Peyer's patch (tissue), 4 donors: ENCODE results near the gene HES4. TPM values are rescaled to one million over a fixed set of nuclear protein-coding genes. Genes with fewer than 3 reads are reported as not detected.
A peak's percentile ranks its signal among the peaks of the same experiment; 100 is the strongest.

Experiments
- DNase-seq, 3 donors: peaks; one replicate each; pipeline ENCODE4 v3.0.0-alpha.2; 2017 to 2019
- H3K27ac ChIP-seq, 4 donors: fragments of 200-600 bp; sonication (generic); one replicate each; pipeline ENCODE4 v1.5.1; 2016 to 2019
- H3K27me3 ChIP-seq, 2 donors: fragments of 200-600 bp; sonication (generic); one replicate each; pipeline ENCODE4 v1.5.1; 2019
- H3K36me3 ChIP-seq, 3 donors: fragments of 200-600 bp; sonication (generic); one replicate each; pipeline ENCODE4 v1.5.1; 2016 to 2019
- H3K4me1 ChIP-seq, 4 donors: fragments of 200-600 bp; sonication (generic); one replicate each; pipeline ENCODE4 v1.5.1; 2016 to 2019
- H3K4me3 ChIP-seq, 4 donors: fragments of 200-600 bp; sonication (generic); 1 replicate in 3 of 4; 2 replicates in 1 of 4; pipeline ENCODE4 v1.5.1; 2016 to 2019; ENCODE audit warnings: mild to moderate bottlenecking in 1 of 4
- H3K9me3 ChIP-seq, 4 donors: fragments of 200-600 bp; sonication (generic); one replicate each; pipeline ENCODE4 v1.5.1; 2016 to 2019; ENCODE audit warnings: mild to moderate bottlenecking in 1 of 4
- POLR2A ChIP-seq, 2 donors: fragments of 450-650 bp; IDR thresholded peaks; one replicate each; pipeline ENCODE4 v1.5.1; 2017; ENCODE audit warnings: antibody characterized with exemption in 2 of 2, mild to moderate bottlenecking in 2 of 2, moderate library complexity in 2 of 2
- total RNA-seq, 4 donors: library from RNA; depleted of rRNA; stranded (reverse); fragments of >200 nt; gene quantifications; one replicate each; pipeline ENCODE4 v1.1.0, GENCODE V29; 2016
- TF ChIP-seq, protein P1 (sequence below), 6 experiments: fragments of 450-650 bp in 4 of 6; fragments of 200-600 bp in 2 of 6; sonication (generic) in 1 of 6; IDR thresholded peaks; one replicate each; pipeline ENCODE4 v1.5.1; 2017 to 2019; ENCODE audit warnings: antibody characterized with exemption in 6 of 6, mild to moderate bottlenecking in 3 of 6, moderate library complexity in 1 of 6

The HES4 gene
- total RNA-seq, 4 donors from 2014 or later = 3.9 to 12.4 (median 7.7) TPM

DNA sequence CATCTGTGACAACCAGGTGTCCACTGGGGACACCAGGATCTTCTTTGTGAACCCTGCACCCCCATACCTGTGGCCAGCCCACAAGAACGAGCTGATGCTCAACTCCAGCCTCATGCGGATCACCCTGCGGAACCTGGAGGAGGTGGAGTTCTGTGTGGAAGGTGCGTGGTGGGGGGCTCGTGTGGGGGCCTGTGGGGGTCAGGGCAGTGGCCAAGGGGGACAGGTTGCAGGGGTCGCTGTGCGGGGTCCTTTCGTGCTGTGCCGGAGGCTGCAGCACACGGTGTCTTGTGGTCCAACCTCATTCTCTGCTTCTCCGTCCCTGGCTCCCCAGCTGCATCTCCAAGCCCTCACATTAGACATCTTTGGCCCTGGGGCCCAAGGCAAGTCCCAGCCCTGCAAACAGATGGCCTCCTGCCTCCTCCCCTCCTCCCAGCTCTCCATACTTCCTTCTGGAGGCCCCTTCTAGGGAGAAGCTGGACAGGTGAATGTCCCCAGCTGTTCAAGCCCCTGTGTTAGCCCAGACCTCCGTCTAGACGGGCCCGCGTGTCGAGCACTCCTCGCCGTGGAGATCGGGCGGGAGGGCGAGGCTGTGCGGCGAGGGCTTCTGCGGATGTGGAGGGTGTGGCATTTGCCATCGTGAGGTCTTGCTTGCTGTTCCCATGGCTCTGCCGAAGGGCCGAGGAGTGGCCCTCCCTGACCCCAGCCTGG lies 22.6 kb upstream of the HES4 start:
- Histone ChIP-seq H3K27ac (no peak overlapping the region), H3K4me3 (no peak overlapping the region), H3K27me3 (no peaks in the 10 kb centered on the region), H3K4me1 (peaks cover 0 to 24% (median 7%) of the 10 kb centered on the region in 4 donors), H3K9me3 (no peaks in the 10 kb centered on the region), H3K36me3 (no peaks in the 10 kb centered on the region)
- TF ChIP-seq, protein P1, sequence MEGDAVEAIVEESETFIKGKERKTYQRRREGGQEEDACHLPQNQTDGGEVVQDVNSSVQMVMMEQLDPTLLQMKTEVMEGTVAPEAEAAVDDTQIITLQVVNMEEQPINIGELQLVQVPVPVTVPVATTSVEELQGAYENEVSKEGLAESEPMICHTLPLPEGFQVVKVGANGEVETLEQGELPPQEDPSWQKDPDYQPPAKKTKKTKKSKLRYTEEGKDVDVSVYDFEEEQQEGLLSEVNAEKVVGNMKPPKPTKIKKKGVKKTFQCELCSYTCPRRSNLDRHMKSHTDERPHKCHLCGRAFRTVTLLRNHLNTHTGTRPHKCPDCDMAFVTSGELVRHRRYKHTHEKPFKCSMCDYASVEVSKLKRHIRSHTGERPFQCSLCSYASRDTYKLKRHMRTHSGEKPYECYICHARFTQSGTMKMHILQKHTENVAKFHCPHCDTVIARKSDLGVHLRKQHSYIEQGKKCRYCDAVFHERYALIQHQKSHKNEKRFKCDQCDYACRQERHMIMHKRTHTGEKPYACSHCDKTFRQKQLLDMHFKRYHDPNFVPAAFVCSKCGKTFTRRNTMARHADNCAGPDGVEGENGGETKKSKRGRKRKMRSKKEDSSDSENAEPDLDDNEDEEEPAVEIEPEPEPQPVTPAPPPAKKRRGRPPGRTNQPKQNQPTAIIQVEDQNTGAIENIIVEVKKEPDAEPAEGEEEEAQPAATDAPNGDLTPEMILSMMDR (IDR thresholded peaks at IDR 0.05) = no peak
- TF ChIP-seq POLR2A (IDR thresholded peaks at IDR 0.05) = no peak
- no peak for DNase-seq

DNA sequence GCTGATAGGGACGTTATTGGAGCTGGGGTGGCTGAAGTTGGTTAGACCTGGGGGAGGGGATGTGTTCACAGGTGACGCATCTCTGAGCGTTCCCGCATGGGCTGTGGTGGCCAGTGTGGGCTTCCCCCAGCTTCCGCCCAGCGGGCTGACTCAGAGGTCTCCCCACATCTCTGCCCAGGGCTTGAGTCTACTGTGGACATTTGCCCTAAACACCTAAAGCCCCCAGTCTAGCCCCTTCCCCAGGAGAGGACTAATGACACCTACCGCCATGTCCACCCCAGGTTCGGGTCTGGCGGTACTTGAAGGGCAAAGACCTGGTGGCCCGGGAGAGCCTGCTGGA lies 22.0 kb upstream of the HES4 start:
- no peak for DNase-seq
- Histone ChIP-seq H3K27ac (no peak overlapping the region), H3K27me3 (no peaks in the 10 kb centered on the region), H3K4me1 (peaks cover 0 to 24% (median 7%) of the 10 kb centered on the region in 4 donors), H3K4me3 (no peak overlapping the region), H3K36me3 (no peaks in the 10 kb centered on the region), H3K9me3 (no peaks in the 10 kb centered on the region)
- no peak for TF ChIP-seq POLR2A (IDR thresholded peaks at IDR 0.05)
- TF ChIP-seq, protein P1 (IDR thresholded peaks at IDR 0.05) = no peak

DNA sequence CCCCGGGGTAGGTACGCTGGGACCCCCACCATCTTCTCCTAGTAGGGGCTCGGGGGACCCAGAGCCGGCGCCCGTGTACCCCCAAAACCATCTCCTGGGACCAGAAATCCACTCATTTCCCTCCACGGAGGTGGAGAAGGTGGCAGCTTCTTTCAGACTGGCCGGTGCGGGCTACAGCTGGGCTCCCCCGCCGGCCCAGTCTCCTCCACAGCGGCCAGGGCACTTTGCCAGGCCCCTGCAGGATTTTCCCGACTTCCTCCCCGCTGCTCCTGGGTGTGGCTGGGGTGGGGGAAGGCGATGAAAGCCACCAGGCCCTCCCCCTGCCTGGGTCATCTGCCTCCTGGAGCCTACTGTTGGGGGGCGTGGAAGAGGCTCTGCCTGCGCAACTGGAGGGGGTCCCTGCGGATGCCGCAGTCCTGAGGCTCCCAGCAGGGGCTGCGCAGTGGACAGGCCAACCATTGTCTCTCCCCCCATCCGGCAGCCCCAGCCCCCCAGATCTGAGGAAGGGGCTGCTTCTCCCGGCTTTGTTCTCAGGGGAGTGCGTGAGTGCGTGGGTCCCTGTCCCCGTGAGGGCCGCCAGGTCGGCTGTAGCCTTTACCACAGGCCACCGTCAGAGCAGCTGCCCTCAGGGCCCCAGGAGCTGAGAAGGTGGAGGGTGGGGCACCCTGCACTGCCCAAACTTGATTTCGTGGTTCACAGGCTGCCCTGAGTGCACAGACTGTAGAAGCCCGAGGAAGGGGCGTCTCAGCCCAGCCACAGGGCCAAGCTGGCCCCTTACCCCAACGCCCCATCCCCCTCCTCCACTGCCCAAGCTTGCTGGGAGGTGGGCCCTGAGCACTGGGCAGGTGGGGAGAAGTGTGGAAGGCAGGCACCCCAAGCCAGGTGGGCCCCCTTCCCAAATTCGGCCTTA lies 21.4 kb upstream of the HES4 start:
- H3K9me3 ChIP-seq = no peaks in the 10 kb centered on the region
- H3K4me1 ChIP-seq = peaks cover 0 to 24% (median 7%) of the 10 kb centered on the region in 4 donors
- peak overlapping the region in 3 of 4 donors; percentile 76 to 90 (median 83) for H3K4me3 ChIP-seq
- TF ChIP-seq, protein P1 (IDR thresholded peaks at IDR 0.05) = no peak
- TF ChIP-seq POLR2A (IDR thresholded peaks at IDR 0.05) = no peak
- no peaks in the 10 kb centered on the region for H3K36me3 ChIP-seq
- DNase-seq = no peak
- H3K27me3 ChIP-seq = no peaks in the 10 kb centered on the region
- H3K27ac ChIP-seq = no peak overlapping the region

- Histone ChIP-seq H3K36me3 (no peaks in the 10 kb centered on the region), H3K27ac (peak overlapping the region; percentile 79 to 98 (median 92)), H3K9me3 (no peaks in the 10 kb centered on the region), H3K4me3 (peak overlapping the region; percentile 70 to 90 (median 80)), H3K4me1 (peaks cover 0 to 24% (median 7%) of the 10 kb centered on the region in 4 donors), H3K27me3 (no peaks in the 10 kb centered on the region)
- no peak for DNase-seq
- TF ChIP-seq, protein P1 (IDR thresholded peaks at IDR 0.05) = no peak
- TF ChIP-seq POLR2A (IDR thresholded peaks at IDR 0.05) = no peak
These were observed 20.6 kb upstream of the HES4 start for GRCh38 chr1:1020415-1021009.

DNA sequence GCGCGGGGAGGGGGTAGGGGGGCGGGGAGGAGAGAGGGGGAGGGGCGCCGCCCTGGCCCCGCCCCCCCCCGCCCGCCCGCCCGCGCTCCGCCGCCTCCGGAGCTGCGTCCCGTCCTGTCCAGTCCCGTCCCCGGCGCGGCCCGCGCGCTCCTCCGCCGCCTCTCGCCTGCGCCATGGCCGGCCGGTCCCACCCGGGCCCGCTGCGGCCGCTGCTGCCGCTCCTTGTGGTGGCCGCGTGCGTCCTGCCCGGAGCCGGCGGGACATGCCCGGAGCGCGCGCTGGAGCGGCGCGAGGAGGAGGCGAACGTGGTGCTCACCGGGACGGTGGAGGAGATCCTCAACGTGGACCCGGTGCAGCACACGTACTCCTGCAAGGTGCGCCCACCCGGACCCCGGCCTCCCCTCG lies 20.1 kb upstream of the HES4 start, which contains the start of gene AGRN:
Gene AGRN, plus strand, starts transcription at position 121 of the 405 bp plus-strand sequence. Its CDS starts 53 bp downstream, at position 174.
- H3K36me3 ChIP-seq = no peaks in the 10 kb centered on the region
- no peaks in the 10 kb centered on the region for H3K9me3 ChIP-seq
- peak within 1 kb of the TSS; percentile 70 to 90 (median 80) for H3K4me3 ChIP-seq
- peak within 1 kb of the TSS; percentile 79 to 98 (median 92) for H3K27ac ChIP-seq
- TF ChIP-seq, protein P1 (IDR thresholded peaks at IDR 0.05) = no peak
- TF ChIP-seq POLR2A (IDR thresholded peaks at IDR 0.05) = peak in 1 of 2 donors; percentile 22
- DNase-seq = peak in 1 of 3 donors; percentile 79
- H3K4me1 ChIP-seq = peaks cover 0 to 24% (median 7%) of the 10 kb centered on the region in 4 donors
- no peaks in the 10 kb centered on the region for H3K27me3 ChIP-seq
